Fibroblast of villous mesenchyme (primary cell): ENCODE data around the gene SPATS2. TPM values are rescaled to one million over a fixed set of nuclear protein-coding genes. Genes with fewer than 3 reads are reported as not detected.
"Not testable (repeated sequence)": the region's sequence is repeated elsewhere in the genome, so short reads cannot be mapped to it uniquely, and the experiment has no call there.

Experiments
- DNase-seq: peaks from one replicate; pipeline ENCODE4 v3.0.0-alpha.2; 2010; ENCODE audit warnings: low read depth
- H3K4me3 ChIP-seq: 2 replicates; pipeline ENCODE4 v1.5.1; 2011; ENCODE audit warnings: low read depth, mild to moderate bottlenecking, low read length
- CTCF ChIP-seq: IDR thresholded peaks from 2 replicates; pipeline ENCODE4 v1.5.1; 2012; ENCODE audit warnings: low read depth, mild to moderate bottlenecking, low read length; ENCODE audit not compliant: insufficient read depth
- total RNA-seq: library from RNA; depleted of rRNA; stranded (reverse); fragments of >200 nt; gene quantifications from 2 replicates; pipeline ENCODE4 v1.2.3, GENCODE V29; 2012

SPATS2 gene
- total RNA-seq, 1 donor = 32.4 TPM

DNA sequence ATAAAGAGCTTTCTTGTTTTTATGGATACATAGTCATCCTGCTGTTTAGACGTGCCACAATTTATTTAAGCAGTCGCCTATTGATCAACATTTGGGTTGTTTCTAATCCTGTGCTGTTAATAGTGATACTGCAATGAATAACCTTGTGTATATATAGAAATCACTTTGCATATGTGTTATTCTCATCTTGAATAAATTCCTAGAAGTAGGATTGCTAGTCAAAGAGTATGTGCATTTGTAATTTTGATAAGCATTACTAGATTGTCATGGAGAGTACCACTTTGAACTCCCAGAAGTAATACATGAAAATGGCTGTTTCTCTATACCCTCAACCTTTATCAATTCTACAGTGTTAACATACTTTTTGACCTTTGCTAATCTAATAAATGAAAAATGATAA is 126.6 kb downstream of the SPATS2 start:
- no peak for TF ChIP-seq CTCF
- no peak overlapping the region for H3K4me3 ChIP-seq
- DNase-seq = no peak

DNA sequence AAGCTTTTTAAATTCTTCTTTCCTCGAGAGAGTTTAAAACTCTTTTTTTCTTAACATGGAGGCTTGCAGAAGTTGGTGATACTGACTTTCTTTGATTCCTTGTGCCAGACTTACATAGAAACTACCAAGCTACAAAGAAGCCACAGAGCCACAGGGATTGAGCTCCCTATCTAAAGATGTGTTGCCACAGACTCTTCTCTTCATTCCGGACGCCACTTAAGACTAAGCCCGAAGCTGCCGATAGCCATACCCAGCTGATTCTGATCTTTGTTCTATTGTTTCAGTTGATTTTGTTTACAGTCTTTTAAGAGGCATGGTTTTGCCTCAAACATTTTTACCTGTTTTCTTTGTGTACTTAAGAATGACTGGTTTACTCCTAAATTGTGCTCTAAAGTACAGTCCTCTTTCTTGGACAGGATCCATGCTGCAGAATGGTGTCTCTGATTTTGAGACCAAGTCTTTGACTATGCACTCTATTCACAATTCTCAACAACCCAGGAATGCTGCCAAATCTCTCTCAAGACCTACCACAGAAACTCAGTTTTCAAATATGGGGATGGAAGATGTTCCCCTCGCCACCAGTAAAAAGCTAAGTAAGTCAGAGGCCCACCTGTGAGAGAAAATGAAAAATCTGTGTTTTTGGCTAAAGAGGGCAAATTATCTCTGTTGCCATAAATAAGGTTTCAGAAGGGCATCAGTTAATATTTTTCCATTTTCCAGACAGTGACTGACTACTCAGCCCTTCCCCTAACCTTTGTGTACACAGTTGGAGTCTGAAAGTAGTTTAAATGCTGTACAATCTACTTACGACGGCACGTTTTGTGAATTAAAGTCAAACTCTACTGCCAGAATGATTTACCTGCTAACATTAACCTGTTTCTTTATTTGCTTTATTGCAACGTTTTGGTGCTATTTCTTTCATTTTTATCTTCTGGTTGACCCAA is 129.4 kb downstream of the SPATS2 start:
- no peak for DNase-seq
- TF ChIP-seq CTCF = no peak
- H3K4me3 ChIP-seq = no peak overlapping the region

DNA sequence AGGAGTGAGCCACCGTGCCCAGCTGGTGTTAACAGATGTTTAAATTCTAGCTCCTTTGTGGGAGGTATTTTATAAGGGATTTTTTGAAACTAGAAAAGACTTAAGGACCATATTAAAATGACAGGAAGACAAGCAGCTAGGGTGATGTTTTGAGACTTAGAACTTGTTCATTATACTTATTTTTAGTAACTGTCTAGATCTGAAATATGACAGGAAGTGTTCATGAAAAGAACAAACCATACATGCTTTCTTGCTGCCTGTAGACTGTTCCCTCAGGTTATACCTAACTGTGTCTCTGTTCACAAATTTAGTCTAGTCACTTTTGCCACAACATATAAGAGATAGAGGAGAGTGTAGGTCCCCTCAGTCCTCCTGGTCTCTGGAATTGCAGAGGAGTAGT is 134.6 kb downstream of the SPATS2 start:
- DNase-seq = no peak
- no peak overlapping the region for H3K4me3 ChIP-seq
- TF ChIP-seq CTCF = no peak

- no peak for TF ChIP-seq CTCF
- no peak for DNase-seq
- no peak overlapping the region for H3K4me3 ChIP-seq
Measured at GRCh38 chr12:49502590-49502989, 135.3 kb downstream of the SPATS2 start.

DNA sequence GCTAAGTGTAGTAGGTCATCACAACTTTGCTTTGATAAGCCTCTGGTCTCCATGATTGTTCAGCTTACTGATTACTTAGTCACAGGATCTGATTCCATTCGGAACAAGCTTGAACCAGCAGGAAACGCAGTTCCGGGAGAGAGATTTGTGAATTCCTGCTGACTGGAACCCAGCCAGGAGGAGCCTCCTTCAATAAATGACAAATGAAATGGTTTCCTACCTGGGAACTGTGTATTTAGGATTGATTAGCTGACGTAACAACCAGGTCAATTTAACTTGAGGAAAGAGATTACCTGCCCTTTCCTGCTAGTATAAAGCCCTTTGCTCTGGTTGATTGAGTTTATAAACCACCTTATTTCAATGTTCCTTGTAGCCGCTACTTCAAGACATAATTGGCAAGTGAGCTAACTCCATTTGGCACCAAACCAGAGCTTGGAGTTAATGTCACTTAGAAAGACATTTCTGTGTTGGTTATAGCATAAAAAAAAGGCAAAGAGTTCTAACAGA is 136.5 kb downstream of the SPATS2 start:
- DNase-seq = no peak
- no peak overlapping the region for H3K4me3 ChIP-seq
- no peak for TF ChIP-seq CTCF

GRCh38 chr12:49505672-49506071 is 138.4 kb downstream of the SPATS2 start:
- no peak overlapping the region for H3K4me3 ChIP-seq
- no peak for TF ChIP-seq CTCF
- no peak for DNase-seq

DNA sequence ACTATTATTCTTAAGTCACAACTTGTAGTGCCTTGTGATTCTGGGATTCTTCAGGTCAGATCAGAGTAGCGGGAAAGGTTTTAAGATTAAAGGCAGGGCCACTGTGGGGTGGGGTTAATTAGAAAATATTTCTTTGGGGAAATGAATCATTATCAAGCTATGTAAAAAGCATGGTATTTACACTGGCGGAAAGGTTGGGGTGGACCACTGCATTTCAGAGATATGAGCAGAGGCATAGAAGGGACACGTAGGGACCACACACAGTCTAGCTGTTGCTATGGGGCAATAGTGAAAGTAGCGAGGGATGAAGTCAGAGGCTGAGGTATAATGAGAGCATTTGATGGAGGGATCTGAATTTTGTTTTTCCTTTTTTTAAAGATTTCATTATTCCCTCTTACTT is 139.9 kb downstream of the SPATS2 start:
- peak; percentile 89 for DNase-seq
- H3K4me3 ChIP-seq = no peak overlapping the region
- TF ChIP-seq CTCF = no peak

DNA sequence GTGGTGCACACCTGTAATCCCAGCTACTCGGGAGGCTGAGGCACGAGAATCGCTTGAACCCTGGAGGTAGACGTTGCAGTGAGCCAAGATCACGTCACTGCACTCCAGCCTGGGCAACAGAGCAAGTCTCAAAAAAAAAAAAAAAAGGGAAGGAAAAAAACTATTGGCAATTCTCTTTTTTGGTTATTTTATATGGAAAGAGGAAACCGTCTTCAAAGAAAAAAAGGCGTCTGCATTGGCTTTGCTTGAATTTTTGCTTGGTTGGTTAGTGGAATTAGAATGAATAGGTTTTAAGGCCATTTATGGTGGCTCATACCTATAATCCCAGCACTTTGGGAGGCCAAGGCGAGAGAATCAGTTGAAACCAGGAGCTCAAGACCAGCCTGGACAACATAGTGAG is 142.4 kb downstream of the SPATS2 start:
- DNase-seq, H3K4me3 ChIP-seq: not testable (repeated sequence)
